Duodenal mucosa (tissue), 2 donors: Measurements from ENCODE around the gene CEACAM8.
"Not testable (repeated sequence)": the region's sequence is repeated elsewhere in the genome, so short reads cannot be mapped to it uniquely, and the experiment has no call there.

ENCODE experiments used
- H3K27ac ChIP-seq: one replicate; pipeline ENCODE4 v1.7.0; 2013; ENCODE audit warnings: low read depth, low read length
- H3K27me3 ChIP-seq, 2 donors: one replicate each; pipeline ENCODE4 v1.7.0; 2013; ENCODE audit warnings: low read length in 2 of 2, control low read depth in 1 of 2; ENCODE audit not compliant: insufficient read depth in 2 of 2, control insufficient read depth in 1 of 2
- H3K36me3 ChIP-seq, 2 donors: one replicate each; pipeline ENCODE4 v1.7.0; 2013; ENCODE audit warnings: low read length in 2 of 2, control low read depth in 1 of 2; ENCODE audit not compliant: insufficient read depth in 2 of 2, control insufficient read depth in 1 of 2
- H3K4me1 ChIP-seq, 2 donors: one replicate each; pipeline ENCODE4 v1.7.0; 2013; ENCODE audit warnings: low read length in 2 of 2, control low read depth in 1 of 2; ENCODE audit not compliant: insufficient read depth in 2 of 2, control insufficient read depth in 1 of 2
- H3K4me3 ChIP-seq, 2 donors: one replicate each; pipeline ENCODE4 v1.7.0; 2013; ENCODE audit warnings: low read length in 2 of 2, low read depth in 1 of 2
- H3K9ac ChIP-seq, 2 donors: one replicate each; pipeline ENCODE4 v1.7.0; 2013; ENCODE audit warnings: low read length in 2 of 2, low read depth in 1 of 2
- H3K9me3 ChIP-seq, 2 donors: one replicate each; pipeline ENCODE4 v1.7.0; 2013; ENCODE audit warnings: low read length in 2 of 2, control low read depth in 1 of 2; ENCODE audit not compliant: control insufficient read depth in 1 of 2

The CEACAM8 gene

DNA sequence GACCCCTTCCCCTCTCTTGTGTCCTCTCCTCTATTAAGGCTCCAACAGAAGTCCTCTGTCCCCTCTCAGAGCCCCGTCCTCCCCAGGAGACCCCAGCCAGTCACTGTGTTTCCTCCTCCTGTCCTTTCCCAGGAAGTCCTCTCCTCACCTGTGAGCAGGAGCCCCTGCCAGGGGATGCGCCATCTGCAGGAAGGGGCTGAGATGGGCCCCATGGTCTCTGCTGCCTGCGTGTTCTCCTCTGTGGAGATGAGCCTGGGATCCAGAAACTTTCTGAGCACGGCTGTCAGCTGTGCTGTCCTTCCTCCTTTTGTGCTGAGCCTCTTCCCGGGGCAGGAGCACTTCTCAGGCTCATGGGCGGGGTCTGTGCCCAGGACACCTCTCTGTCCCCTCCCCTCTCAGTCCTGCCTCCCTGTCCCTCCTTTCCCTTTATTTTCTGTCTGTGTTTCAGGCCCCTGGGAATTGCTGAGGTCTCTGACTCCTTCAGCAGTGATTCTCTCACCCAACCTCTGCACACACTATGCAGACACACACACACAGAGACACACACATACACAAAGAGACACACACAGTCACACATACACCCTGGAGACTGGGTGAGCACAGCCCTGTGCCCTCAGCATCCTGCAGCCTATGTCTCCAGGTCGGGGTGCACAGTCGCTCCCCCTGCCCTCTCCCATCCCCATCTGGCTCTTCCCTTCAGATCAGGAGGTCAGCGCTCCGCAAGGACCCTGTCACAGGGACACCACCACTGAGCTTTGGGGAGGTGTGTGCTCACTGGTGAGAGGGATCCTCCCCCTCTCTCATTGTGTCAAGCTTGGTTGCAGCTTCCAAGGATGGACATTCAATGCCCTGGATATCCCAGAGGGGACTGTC, at the start of gene CEACAM8:
Gene CEACAM8 (minus strand): TSS at position 308 of the 873 bp plus-strand sequence. CDS start 96 bp downstream, at position 212.
- Histone ChIP-seq H3K9ac (no peak within 1 kb of the TSS), H3K27me3 (peaks cover 0 to 4% of the 10 kb centered on the region in 2 donors), H3K4me1 (no peaks in the 10 kb centered on the region), H3K9me3 (no peaks in the 10 kb centered on the region), H3K4me3 (no peak within 1 kb of the TSS), H3K27ac (no peak within 1 kb of the TSS), H3K36me3 (no peaks in the 10 kb centered on the region)

DNA sequence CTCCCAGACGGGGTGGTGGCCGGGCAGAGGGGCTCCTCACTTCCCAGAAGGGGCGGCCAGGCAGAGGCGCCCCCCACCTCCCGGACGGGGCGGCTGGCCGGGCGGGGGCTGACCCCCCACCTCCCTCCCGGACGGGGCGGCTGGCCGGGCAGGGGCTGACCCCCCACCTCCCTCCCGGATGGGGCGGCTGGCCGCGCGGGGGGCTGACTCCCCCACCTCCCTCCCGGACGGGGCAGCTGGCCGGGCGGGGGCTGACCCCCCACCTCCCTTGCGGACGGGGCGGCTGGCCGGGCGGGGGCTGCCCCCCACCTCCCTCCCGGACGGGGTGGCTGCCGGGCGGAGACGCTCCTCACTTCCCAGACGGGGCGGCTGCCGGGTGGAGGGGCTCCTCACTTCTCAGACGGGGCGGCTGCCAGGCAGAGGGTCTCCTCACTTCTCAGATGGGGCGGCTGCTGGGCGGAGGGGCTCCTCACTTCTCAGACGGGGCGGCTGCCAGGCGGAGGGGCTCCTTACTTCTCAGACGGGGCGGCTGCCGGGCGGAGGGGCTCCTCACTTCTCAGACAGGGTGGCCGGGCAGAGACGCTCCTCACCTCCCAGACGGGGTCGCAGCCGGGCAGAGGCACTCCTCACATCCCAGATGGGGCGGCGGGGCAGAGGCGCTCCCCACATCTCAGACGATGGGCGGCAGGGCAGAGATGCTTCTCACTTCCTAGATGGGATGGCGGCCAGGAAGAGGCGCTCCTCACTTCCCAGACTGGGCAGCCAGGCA, 44.8 kb upstream of the CEACAM8 start:
- H3K27me3 ChIP-seq, H3K9ac ChIP-seq, H3K4me3 ChIP-seq, H3K36me3 ChIP-seq, H3K4me1 ChIP-seq, H3K9me3 ChIP-seq, H3K27ac ChIP-seq: not testable (repeated sequence)

DNA sequence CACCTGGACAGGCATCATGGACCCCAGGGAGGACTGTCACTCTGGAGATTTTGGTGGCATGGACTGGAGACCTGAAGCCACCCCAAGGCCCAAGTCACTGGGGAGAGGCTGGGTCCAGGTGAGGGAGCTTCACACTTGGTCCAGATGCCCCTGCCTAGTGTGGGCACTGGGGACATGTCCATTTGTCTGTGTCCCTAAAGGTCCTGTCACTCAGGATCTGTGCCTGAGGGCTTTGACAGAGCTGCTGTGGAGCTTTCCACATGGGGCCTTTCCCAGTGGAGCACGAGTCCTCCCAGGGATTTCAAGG, 40.5 kb upstream of the CEACAM8 start:
- H3K27me3 ChIP-seq, result no peaks in the 10 kb centered on the region
- no peaks in the 10 kb centered on the region for H3K9me3 ChIP-seq
- H3K4me3 ChIP-seq, result no peak overlapping the region
- H3K4me1 ChIP-seq, result no peaks in the 10 kb centered on the region
- H3K9ac ChIP-seq, result no peak overlapping the region
- H3K36me3 ChIP-seq, result no peaks in the 10 kb centered on the region
- no peak overlapping the region for H3K27ac ChIP-seq

DNA sequence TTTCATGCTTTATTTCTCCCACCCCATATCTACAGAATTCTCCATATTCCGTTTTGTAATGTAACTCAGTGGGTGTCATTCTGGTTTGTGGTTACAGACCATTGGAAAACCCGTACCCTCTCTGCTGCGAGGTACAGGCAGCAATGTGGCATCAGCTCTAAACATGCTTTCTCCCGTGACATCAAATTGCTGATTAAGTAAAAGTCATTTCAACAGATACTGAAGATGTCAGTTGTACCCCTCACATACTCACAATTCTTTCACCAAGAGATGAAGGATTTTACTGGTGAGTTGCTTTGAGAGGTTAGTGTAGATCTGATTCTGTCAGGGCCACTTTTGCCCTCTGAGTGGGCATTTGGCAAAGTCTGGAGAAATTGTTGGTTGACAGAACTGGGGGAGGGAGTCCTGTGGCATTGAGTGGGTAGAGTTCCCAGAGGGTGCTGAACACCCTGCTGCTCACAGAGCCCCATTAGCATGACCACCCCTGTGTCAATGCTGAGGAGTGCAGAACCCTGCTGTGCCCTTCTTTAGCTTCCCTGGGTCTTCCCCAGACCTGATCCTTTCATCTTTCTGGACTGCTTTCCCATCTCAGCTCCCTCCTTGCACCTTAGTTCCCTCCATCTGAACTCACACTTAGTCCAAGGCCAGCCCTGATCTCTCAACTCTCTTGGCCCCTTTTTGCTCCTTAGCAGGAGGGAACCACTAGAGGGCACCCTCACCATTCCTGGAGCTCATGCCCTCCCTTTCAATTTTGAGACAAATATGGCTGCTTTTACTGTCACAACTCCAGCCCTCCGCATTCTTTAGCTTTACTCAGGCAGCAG, 39.9 kb upstream of the CEACAM8 start:
- H3K9me3 ChIP-seq, result no peaks in the 10 kb centered on the region
- no peaks in the 10 kb centered on the region for H3K27me3 ChIP-seq
- H3K4me3 ChIP-seq, result no peak overlapping the region
- H3K27ac ChIP-seq, result no peak overlapping the region
- H3K36me3 ChIP-seq, result no peaks in the 10 kb centered on the region
- H3K9ac ChIP-seq, result no peak overlapping the region
- H3K4me1 ChIP-seq, result no peaks in the 10 kb centered on the region

DNA sequence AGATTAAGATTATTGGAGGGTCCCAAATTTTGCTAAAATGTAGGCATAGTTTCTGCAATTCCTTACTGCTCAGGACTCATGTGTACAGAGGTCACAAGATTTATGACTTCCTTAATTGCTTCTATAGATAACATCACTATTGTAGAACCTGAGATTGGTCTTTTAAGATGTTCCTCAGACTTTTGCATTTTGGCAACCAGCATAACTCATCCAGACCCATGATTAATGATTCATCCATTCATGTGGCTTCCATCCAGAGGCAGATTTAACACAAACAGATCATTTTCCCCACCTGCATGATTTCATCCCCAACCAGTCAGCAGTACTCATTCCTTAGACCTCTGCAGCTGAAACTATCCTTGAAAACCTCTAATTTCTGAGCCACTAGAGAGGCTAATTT, 34.5 kb upstream of the CEACAM8 start:
- H3K4me3 ChIP-seq, result no peak overlapping the region
- no peaks in the 10 kb centered on the region for H3K4me1 ChIP-seq
- no peaks in the 10 kb centered on the region for H3K9me3 ChIP-seq
- no peaks in the 10 kb centered on the region for H3K27me3 ChIP-seq
- no peak overlapping the region for H3K27ac ChIP-seq
- no peaks in the 10 kb centered on the region for H3K36me3 ChIP-seq
- H3K9ac ChIP-seq, result no peak overlapping the region

DNA sequence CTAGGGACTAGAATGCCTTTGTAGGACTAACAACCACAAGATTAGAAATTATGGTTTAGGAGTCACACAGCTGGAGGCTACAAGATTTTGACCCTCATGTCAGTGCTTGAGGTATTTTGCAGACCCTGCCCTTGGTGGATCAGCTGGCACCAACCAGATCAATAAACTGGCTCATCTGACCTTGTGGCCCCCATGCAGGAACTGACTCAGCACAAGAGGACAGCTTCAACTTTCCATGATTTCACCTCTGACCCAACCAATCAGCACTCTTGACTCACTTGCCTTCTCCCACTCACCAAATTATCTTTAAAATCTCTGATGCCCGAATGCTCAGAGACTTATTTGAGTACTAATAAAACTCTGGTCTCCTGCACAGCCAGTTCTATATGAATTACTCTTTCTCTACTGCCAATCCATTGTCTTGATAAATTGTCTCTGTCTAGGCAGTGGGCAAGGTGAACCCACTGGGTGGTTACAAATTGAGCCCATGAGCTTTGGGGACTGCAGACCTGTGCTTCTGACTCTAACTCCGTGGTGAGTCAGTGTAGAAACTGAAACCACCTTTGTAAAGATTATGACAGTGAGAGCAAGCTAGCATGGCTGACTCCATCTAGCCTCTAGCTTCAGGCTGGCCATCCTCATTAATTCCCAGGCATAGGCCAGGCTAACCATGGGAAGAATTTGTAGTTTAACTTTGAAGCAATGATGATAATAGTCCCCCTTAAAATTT, 33.9 kb upstream of the CEACAM8 start:
- H3K4me3 ChIP-seq, result no peak overlapping the region
- H3K4me1 ChIP-seq, result no peaks in the 10 kb centered on the region
- H3K9ac ChIP-seq, result no peak overlapping the region
- no peaks in the 10 kb centered on the region for H3K9me3 ChIP-seq
- no peaks in the 10 kb centered on the region for H3K36me3 ChIP-seq
- H3K27ac ChIP-seq, result no peak overlapping the region
- no peaks in the 10 kb centered on the region for H3K27me3 ChIP-seq

DNA sequence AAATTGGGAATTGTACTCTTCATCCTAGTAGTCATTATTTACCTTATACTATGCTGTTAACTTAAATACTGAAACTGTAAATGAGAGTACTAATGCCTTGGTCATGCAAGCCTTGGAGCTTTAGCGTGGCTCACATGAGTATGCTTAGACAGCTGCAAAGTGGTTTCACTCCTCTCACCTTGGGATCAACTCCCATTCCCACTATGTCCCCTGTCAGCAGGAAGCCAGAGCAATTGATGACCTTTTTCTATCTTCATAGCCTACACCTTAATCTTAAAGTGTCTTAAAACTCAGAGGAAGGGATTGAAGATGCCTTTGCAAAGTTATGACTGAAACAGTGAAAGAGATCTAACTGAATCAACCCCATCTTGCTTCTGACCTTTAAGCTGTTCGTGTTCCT, 33.2 kb upstream of the CEACAM8 start:
- no peak overlapping the region for H3K9ac ChIP-seq

DNA sequence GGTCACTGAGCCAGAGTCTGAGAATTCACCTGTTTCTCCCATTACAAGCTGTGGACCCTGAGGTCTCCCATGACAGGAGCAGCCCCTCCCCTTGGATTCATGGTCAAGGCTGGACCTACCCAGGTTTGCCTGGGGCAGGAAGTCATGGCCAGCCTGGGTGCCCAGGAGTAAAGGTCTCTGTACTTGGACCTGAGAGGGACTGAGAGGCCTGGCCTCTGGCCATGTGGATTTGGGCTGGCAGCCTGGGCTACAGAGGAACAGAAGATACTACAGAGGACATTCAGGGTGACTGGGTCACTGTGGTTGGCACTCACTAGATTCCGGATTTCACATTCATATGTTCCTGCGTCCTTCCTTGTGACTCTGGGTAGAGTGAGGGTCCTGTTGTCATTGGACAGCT, 31.5 kb upstream of the CEACAM8 start:
- H3K9me3 ChIP-seq, result no peaks in the 10 kb centered on the region
- no peak overlapping the region for H3K27ac ChIP-seq
- no peak overlapping the region for H3K4me3 ChIP-seq
- no peaks in the 10 kb centered on the region for H3K27me3 ChIP-seq
- no peaks in the 10 kb centered on the region for H3K4me1 ChIP-seq
- H3K36me3 ChIP-seq, result no peaks in the 10 kb centered on the region
- no peak overlapping the region for H3K9ac ChIP-seq

More for the DNA sequence above, 33.2 kb upstream of the CEACAM8 start:
- no peaks in the 10 kb centered on the region for H3K36me3 ChIP-seq
- H3K27ac ChIP-seq, result no peak overlapping the region
- no peak overlapping the region for H3K4me3 ChIP-seq
- H3K27me3 ChIP-seq, result no peaks in the 10 kb centered on the region
- no peaks in the 10 kb centered on the region for H3K9me3 ChIP-seq
- H3K4me1 ChIP-seq, result no peaks in the 10 kb centered on the region

DNA sequence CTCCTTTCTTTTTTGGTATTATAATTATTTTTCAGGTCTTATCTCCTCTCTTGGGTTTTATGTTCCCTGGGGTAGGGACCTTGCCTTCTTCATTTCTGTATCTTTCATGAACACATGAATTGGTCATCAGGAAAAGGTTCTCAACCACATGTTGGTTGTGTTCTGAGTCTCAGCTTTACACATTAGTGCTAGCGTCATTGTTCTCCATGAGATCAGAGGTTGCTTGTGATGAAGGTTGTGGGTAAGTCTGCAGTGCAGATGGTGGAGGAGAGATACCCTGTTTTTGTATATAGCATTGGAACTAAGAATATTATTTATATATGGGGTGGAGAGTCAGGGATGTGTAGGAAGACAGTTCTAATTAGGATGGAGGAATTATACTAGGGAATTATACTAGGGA, 24.5 kb upstream of the CEACAM8 start:
- no peaks in the 10 kb centered on the region for H3K36me3 ChIP-seq
- H3K4me3 ChIP-seq, result no peak overlapping the region
- no peak overlapping the region for H3K27ac ChIP-seq
- H3K4me1 ChIP-seq, result no peaks in the 10 kb centered on the region
- no peak overlapping the region for H3K9ac ChIP-seq
- no peaks in the 10 kb centered on the region for H3K27me3 ChIP-seq
- no peaks in the 10 kb centered on the region for H3K9me3 ChIP-seq
